DND-41 (cell line): ENCODE results near the gene LIN7B.

Experiments
- ATAC-seq: fragments of 200-7000 bp; cut with Tn5 transposase; 3 replicates; pipeline ENCODE4 v1.9.1; 2021; ENCODE audit warnings: low read depth; ENCODE audit not compliant: insufficient read depth
- DNase-seq: peaks from one replicate; pipeline ENCODE4 v3.0.0-alpha.2; 2020
- H2AFZ ChIP-seq: 2 replicates; pipeline ENCODE4 v1.6.0; 2012; ENCODE audit warnings: low read depth, low read length
- H3K27ac ChIP-seq: 2 replicates; pipeline ENCODE4 v1.5.1; 2012; ENCODE audit warnings: low read length, inconsistent platforms
- H3K27me3 ChIP-seq: fragments of 200-600 bp; sonication (generic); 2 replicates; pipeline ENCODE4 v1.6.0; 2012; ENCODE audit warnings: low read length, mild to moderate bottlenecking, inconsistent platforms; ENCODE audit not compliant: insufficient read depth, poor library complexity
- H3K36me3 ChIP-seq: 2 replicates; pipeline ENCODE4 v1.5.1; 2012; ENCODE audit warnings: low read length, inconsistent platforms; ENCODE audit not compliant: insufficient read depth
- H3K4me1 ChIP-seq: 2 replicates; pipeline ENCODE4 v1.5.1; 2012; ENCODE audit warnings: mild to moderate bottlenecking, low read length; ENCODE audit not compliant: insufficient read depth
- H3K4me2 ChIP-seq: 2 replicates; pipeline ENCODE4 v1.6.0; 2012; ENCODE audit warnings: mild to moderate bottlenecking, moderate library complexity, low read length, inconsistent platforms; ENCODE audit not compliant: insufficient read depth
- H3K4me3 ChIP-seq, 2 experiments: fragments of 200-600 bp in 1 of 2; shearing (Covaris generic) in 1 of 2; 2 replicates each; pipeline ENCODE4 v1.5.1; 2012 to 2016; ENCODE audit warnings: inconsistent platforms in 2 of 2, low read length in 2 of 2, mild to moderate bottlenecking in 2 of 2, low read depth in 1 of 2, moderate library complexity in 1 of 2
- H3K79me2 ChIP-seq: 2 replicates; pipeline ENCODE4 v1.6.0; 2012; ENCODE audit warnings: low read length, inconsistent platforms; ENCODE audit not compliant: insufficient read depth
- H3K9ac ChIP-seq: 2 replicates; pipeline ENCODE4 v1.6.0; 2012; ENCODE audit warnings: low read depth, mild to moderate bottlenecking, inconsistent platforms, low read length, moderate library complexity
- H3K9me3 ChIP-seq: 2 replicates; pipeline ENCODE4 v1.5.1; 2012; ENCODE audit warnings: low read length, moderate library complexity, mild to moderate bottlenecking, inconsistent platforms; ENCODE audit not compliant: insufficient read depth, severe bottlenecking
- H4K20me1 ChIP-seq: 2 replicates; pipeline ENCODE4 v1.6.0; 2012; ENCODE audit warnings: low read length; ENCODE audit not compliant: insufficient read depth
- EZH2 ChIP-seq: IDR thresholded peaks from 3 replicates; pipeline ENCODE4 v1.6.1; 2012; ENCODE audit warnings: borderline replicate concordance, low read depth, mild to moderate bottlenecking, moderate library complexity, low read length, inconsistent platforms; ENCODE audit not compliant: severe bottlenecking
- TF ChIP-seq, protein P1 (sequence below): IDR thresholded peaks from 2 replicates; pipeline ENCODE4 v1.5.1; 2012; ENCODE audit warnings: borderline replicate concordance, low read length, moderate library complexity, mild to moderate bottlenecking; ENCODE audit not compliant: poor library complexity, severe bottlenecking; ENCODE audit errors: extremely low read depth

LIN7B gene

GRCh38 chr19:49101160-49101559 lies 13.0 kb upstream of the LIN7B start:
- Histone ChIP-seq H2AFZ (no peak overlapping the region), H3K4me3 (no peak overlapping the region), H3K27me3 (no peaks in the 10 kb centered on the region), H3K4me1 (peaks cover 23% of the 10 kb centered on the region), H3K4me2 (no peak overlapping the region), H3K9me3 (no peaks in the 10 kb centered on the region), H3K36me3 (peaks cover 98% of the 10 kb centered on the region), H4K20me1 (peaks cover 84% of the 10 kb centered on the region), H3K79me2 (peaks cover 52% of the 10 kb centered on the region), H3K9ac (no peak overlapping the region), H3K27ac (no peak overlapping the region)
- TF ChIP-seq EZH2 = no peak
- TF ChIP-seq, protein P1, sequence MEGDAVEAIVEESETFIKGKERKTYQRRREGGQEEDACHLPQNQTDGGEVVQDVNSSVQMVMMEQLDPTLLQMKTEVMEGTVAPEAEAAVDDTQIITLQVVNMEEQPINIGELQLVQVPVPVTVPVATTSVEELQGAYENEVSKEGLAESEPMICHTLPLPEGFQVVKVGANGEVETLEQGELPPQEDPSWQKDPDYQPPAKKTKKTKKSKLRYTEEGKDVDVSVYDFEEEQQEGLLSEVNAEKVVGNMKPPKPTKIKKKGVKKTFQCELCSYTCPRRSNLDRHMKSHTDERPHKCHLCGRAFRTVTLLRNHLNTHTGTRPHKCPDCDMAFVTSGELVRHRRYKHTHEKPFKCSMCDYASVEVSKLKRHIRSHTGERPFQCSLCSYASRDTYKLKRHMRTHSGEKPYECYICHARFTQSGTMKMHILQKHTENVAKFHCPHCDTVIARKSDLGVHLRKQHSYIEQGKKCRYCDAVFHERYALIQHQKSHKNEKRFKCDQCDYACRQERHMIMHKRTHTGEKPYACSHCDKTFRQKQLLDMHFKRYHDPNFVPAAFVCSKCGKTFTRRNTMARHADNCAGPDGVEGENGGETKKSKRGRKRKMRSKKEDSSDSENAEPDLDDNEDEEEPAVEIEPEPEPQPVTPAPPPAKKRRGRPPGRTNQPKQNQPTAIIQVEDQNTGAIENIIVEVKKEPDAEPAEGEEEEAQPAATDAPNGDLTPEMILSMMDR = no peak
- ATAC-seq (no peak), DNase-seq (no peak)

GRCh38 chr19:49102303-49102702 lies 11.9 kb upstream of the LIN7B start:
- DNase-seq (no peak), ATAC-seq (no peak)
- TF ChIP-seq, protein P1 = no peak
- Histone ChIP-seq H3K9me3 (no peaks in the 10 kb centered on the region), H3K4me3 (no peak overlapping the region), H3K4me2 (no peak overlapping the region), H2AFZ (no peak overlapping the region), H4K20me1 (peaks cover 86% of the 10 kb centered on the region), H3K27ac (no peak overlapping the region), H3K9ac (no peak overlapping the region), H3K36me3 (peaks cover 98% of the 10 kb centered on the region), H3K27me3 (no peaks in the 10 kb centered on the region), H3K79me2 (peaks cover 44% of the 10 kb centered on the region), H3K4me1 (peaks cover 12% of the 10 kb centered on the region)

DNA sequence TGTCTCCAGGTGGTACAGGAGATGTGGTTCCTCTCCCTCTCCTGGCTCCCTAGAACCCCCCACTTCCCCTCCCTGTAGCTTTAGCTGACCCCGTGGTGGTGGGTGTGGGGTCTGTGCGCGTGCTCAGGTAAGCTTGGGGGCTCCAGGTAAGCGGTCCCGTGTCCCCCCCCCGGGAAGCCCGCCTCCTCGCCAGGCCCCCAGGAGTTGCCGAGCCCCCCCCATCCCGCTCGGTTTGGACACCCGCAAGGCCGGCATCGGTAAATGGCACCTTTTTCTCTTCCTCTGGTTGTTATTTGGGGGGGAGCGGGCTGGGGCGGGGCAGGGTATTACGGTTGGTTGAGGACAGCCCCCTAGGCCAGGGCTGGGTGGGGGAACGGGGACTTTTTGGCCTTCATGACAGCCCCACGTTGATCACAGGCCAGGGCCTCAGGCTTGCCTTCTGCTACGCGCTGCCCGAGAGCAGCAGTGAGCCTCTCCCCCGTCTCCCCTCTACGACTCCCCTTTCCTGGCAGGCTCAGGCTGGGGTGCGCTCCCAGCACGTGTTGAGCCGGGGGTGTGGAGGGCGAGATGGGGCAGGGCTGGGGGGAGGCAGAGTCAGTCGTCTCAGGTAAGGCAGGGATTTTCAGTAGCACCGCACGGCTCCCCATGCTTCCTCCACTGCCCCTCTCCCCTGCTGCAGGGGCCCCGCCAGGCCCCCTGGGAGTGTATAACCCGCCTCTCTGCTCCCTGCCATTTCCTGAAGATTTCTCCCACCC lies 10.7 kb upstream of the LIN7B start:
- H3K79me2 ChIP-seq = peaks cover 32% of the 10 kb centered on the region
- no peaks in the 10 kb centered on the region for H3K27me3 ChIP-seq
- no peak overlapping the region for H2AFZ ChIP-seq
- no peak for TF ChIP-seq EZH2
- TF ChIP-seq, protein P1 = no peak
- ATAC-seq (no peak), DNase-seq (no peak)
- peaks cover 99% of the 10 kb centered on the region for H3K36me3 ChIP-seq
- H3K4me3 ChIP-seq = no peak overlapping the region
- H3K4me2 ChIP-seq = no peak overlapping the region
- H3K4me1 ChIP-seq = no peaks in the 10 kb centered on the region; the same call in 1 of the 2 replicates
- no peaks in the 10 kb centered on the region for H3K9me3 ChIP-seq
- no peak overlapping the region for H3K27ac ChIP-seq
- peaks cover 85% of the 10 kb centered on the region for H4K20me1 ChIP-seq
- H3K9ac ChIP-seq = no peak overlapping the region
